Neural cell (in vitro differentiated cells): ENCODE data around the gene BLNK. TPM values are rescaled to one million over a fixed set of nuclear protein-coding genes. Genes with fewer than 3 reads are reported as not detected.

Source experiments
- H2AFZ ChIP-seq: fragments of 200-600, 300-800 bp; sonication (generic), shearing (Covaris generic); 2 replicates; pipeline ENCODE4 v1.6.0; 2014; ENCODE audit warnings: low read depth, mild to moderate bottlenecking, antibody characterized with exemption, low read length, moderate library complexity
- H3F3A ChIP-seq: fragments of 200-600 bp; shearing (Covaris generic); 2 replicates; pipeline ENCODE4 v1.6.1; 2016; ENCODE audit warnings: mild to moderate bottlenecking, moderate library complexity, mixed read lengths, antibody characterized with exemption, low read length; ENCODE audit not compliant: insufficient read depth, poor library complexity, severe bottlenecking
- H3K27ac ChIP-seq: fragments of 200-600, 300-800 bp; sonication (generic), shearing (Covaris generic); 2 replicates; pipeline ENCODE4 v1.5.1; 2014; ENCODE audit warnings: mild to moderate bottlenecking, low read length, moderate library complexity
- H3K27me3 ChIP-seq: fragments of 300-800, 200-600 bp; sonication (generic), shearing (Covaris generic); 2 replicates; pipeline ENCODE4 v1.6.0; 2014; ENCODE audit warnings: mild to moderate bottlenecking, low read depth, low read length, moderate library complexity; ENCODE audit not compliant: insufficient read depth
- H3K36me3 ChIP-seq: fragments of 300-800, 200-600 bp; sonication (generic), shearing (Covaris generic); 2 replicates; pipeline ENCODE4 v1.5.1; 2014; ENCODE audit warnings: mild to moderate bottlenecking, antibody characterized with exemption, low read length, moderate library complexity; ENCODE audit not compliant: insufficient read depth
- H3K4me2 ChIP-seq: fragments of 300-800, 200-600 bp; sonication (generic), shearing (Covaris generic); 2 replicates; pipeline ENCODE4 v1.6.0; 2014; ENCODE audit warnings: mild to moderate bottlenecking, low read length
- H3K4me3 ChIP-seq: fragments of 300-800, 200-600 bp; sonication (generic), shearing (Covaris generic); 2 replicates; pipeline ENCODE4 v1.5.1; 2014; ENCODE audit warnings: mild to moderate bottlenecking, low read length, moderate library complexity
- H3K79me2 ChIP-seq: fragments of 200-600 bp; shearing (Covaris generic); replicated peaks from 2 replicates; pipeline ENCODE4 v1.6.0; 2014; ENCODE audit warnings: mild to moderate bottlenecking, low read length, moderate library complexity; ENCODE audit not compliant: insufficient read depth
- H3K9ac ChIP-seq: fragments of 300-800, 200-600 bp; sonication (generic), shearing (Covaris generic); 2 replicates; pipeline ENCODE4 v1.6.1; 2016; ENCODE audit warnings: mild to moderate bottlenecking, low read length, mixed read lengths
- H3K9me2 ChIP-seq: fragments of 200-600 bp; shearing (Covaris generic); 2 replicates; pipeline ENCODE4 v1.6.1; 2016; ENCODE audit warnings: mild to moderate bottlenecking, low read length, mixed read lengths; ENCODE audit not compliant: insufficient read depth
- H3K9me3 ChIP-seq: fragments of 200-600, 300-800 bp; sonication (generic), shearing (Covaris generic); 2 replicates; pipeline ENCODE4 v1.6.1; 2016; ENCODE audit warnings: mild to moderate bottlenecking, mixed run types, low read length, moderate library complexity, mixed read lengths
- H4K20me1 ChIP-seq: fragments of 200-600 bp; shearing (Covaris generic); 2 replicates; pipeline ENCODE4 v1.6.1; 2016; ENCODE audit warnings: mild to moderate bottlenecking, mixed run types; ENCODE audit not compliant: insufficient read depth
- CTCF ChIP-seq: fragments of 450-650 bp; IDR thresholded peaks from 2 replicates; pipeline ENCODE4 v1.5.1; 2014; ENCODE audit warnings: antibody characterized with exemption, mild to moderate bottlenecking, moderate library complexity; ENCODE audit not compliant: poor library complexity, severe bottlenecking
- EP300 ChIP-seq: fragments of 450-650 bp; conservative IDR thresholded peaks from 2 replicates; pipeline ENCODE4 v1.6.1; 2014; ENCODE audit warnings: antibody characterized with exemption, mild to moderate bottlenecking, moderate library complexity; ENCODE audit not compliant: poor library complexity, severe bottlenecking
- EZH2 ChIP-seq: fragments of 200-600, 300-800 bp; shearing (Covaris generic), sonication (generic); IDR thresholded peaks from 2 replicates; pipeline ENCODE4 v1.6.1; 2014; ENCODE audit warnings: antibody characterized with exemption, low read length, borderline replicate concordance, mild to moderate bottlenecking; ENCODE audit not compliant: insufficient read depth, poor library complexity, severe bottlenecking
- MXI1 ChIP-seq: fragments of 450-650 bp; conservative IDR thresholded peaks from 2 replicates; pipeline ENCODE4 v1.6.1; 2014; ENCODE audit warnings: antibody characterized with exemption, mild to moderate bottlenecking; ENCODE audit not compliant: poor library complexity, severe bottlenecking
- POLR2AphosphoS5 ChIP-seq: IDR thresholded peaks from 2 replicates; pipeline ENCODE4 v1.6.1; 2012
- RAD21 ChIP-seq: fragments of 450-650 bp; conservative IDR thresholded peaks from 2 replicates; pipeline ENCODE4 v1.6.1; 2014; ENCODE audit warnings: antibody characterized with exemption, mild to moderate bottlenecking, moderate library complexity
- REST ChIP-seq: IDR thresholded peaks from 2 replicates; pipeline ENCODE4 v1.6.1; 2012; ENCODE audit warnings: borderline replicate concordance
- SMC3 ChIP-seq: fragments of 450-650 bp; conservative IDR thresholded peaks from 2 replicates; pipeline ENCODE4 v1.6.1; 2014; ENCODE audit warnings: antibody characterized with exemption, mild to moderate bottlenecking, moderate library complexity; ENCODE audit not compliant: poor library complexity
- TAF1 ChIP-seq: IDR thresholded peaks from 2 replicates; pipeline ENCODE4 v1.6.1; 2012; ENCODE audit warnings: low read depth
- polyA plus RNA-seq: library from polyadenylated mRNA; depleted of rRNA; stranded (reverse); fragments of >200 nt; gene quantifications from 2 replicates; pipeline ENCODE4 v1.2.3, GENCODE V29; 2014

Gene BLNK
- polyA plus RNA-seq, 1 donor from 2014 or later: not detected

GRCh38 chr10:96211764-96212163, 59.6 kb downstream of the BLNK start:
- Histone ChIP-seq H3K27ac (no peak overlapping the region), H3K36me3 (no peaks in the 10 kb centered on the region), H3K9me3 (no peaks in the 10 kb centered on the region), H3F3A (no peaks in the 10 kb centered on the region), H3K4me3 (no peak overlapping the region), H3K79me2 (no peaks in the 10 kb centered on the region), H3K9ac (no peak overlapping the region), H3K4me2 (no peak overlapping the region), H3K27me3 (no peaks in the 10 kb centered on the region), H4K20me1 (no peaks in the 10 kb centered on the region), H2AFZ (no peak overlapping the region), H3K9me2 (no peaks in the 10 kb centered on the region)
- TF ChIP-seq SMC3 (no peak), REST (no peak), RAD21 (no peak), TAF1 (no peak), EZH2 (no peak), POLR2AphosphoS5 (no peak), CTCF (no peak), MXI1 (no peak), EP300 (no peak)

- no peak overlapping the region for H3K27ac ChIP-seq
- H3K79me2 ChIP-seq: no peaks in the 10 kb centered on the region
- no peaks in the 10 kb centered on the region for H3K27me3 ChIP-seq
- H2AFZ ChIP-seq: no peak overlapping the region
- TF ChIP-seq EZH2 (no peak), CTCF (no peak), MXI1 (no peak), TAF1 (no peak), REST (no peak), RAD21 (no peak), EP300 (no peak), POLR2AphosphoS5 (no peak)
- no peak overlapping the region for H3K4me2 ChIP-seq
- H3K9me2 ChIP-seq: no peaks in the 10 kb centered on the region
- no peaks in the 10 kb centered on the region for H3F3A ChIP-seq
- no peaks in the 10 kb centered on the region for H3K9me3 ChIP-seq
- no peak overlapping the region for H3K9ac ChIP-seq
- no peaks in the 10 kb centered on the region for H3K36me3 ChIP-seq
- no peak overlapping the region for H3K4me3 ChIP-seq
- H4K20me1 ChIP-seq: no peaks in the 10 kb centered on the region
Measured at GRCh38 chr10:96208946-96209345, 62.4 kb downstream of the BLNK start.
